Gastrocnemius medialis (tissue), 4 donors: ENCODE results near the gene RAB6D.
"Not testable (repeated sequence)": the region's sequence is repeated elsewhere in the genome, so short reads cannot be mapped to it uniquely, and the experiment has no call there.

Experiments used
- POLR2A ChIP-seq, 2 donors: fragments of 450-650 bp; IDR thresholded peaks; one replicate each; pipeline ENCODE4 v1.6.1; 2017; ENCODE audit warnings: antibody characterized with exemption in 2 of 2, mild to moderate bottlenecking in 2 of 2, moderate library complexity in 2 of 2
- TF ChIP-seq, protein P1 (sequence below), 5 experiments: fragments of 450-650 bp in 3 of 5; fragments of 200-600 bp in 2 of 5; sonication (generic) in 2 of 5; IDR thresholded peaks in 4 of 5; conservative IDR thresholded peaks in 1 of 5; 1 replicate in 4 of 5; 2 replicates in 1 of 5; pipeline ENCODE4 v1.5.1; 2016 to 2019; ENCODE audit warnings: antibody characterized with exemption in 5 of 5, mild to moderate bottlenecking in 3 of 5, moderate library complexity in 3 of 5

- TF ChIP-seq, protein P1, sequence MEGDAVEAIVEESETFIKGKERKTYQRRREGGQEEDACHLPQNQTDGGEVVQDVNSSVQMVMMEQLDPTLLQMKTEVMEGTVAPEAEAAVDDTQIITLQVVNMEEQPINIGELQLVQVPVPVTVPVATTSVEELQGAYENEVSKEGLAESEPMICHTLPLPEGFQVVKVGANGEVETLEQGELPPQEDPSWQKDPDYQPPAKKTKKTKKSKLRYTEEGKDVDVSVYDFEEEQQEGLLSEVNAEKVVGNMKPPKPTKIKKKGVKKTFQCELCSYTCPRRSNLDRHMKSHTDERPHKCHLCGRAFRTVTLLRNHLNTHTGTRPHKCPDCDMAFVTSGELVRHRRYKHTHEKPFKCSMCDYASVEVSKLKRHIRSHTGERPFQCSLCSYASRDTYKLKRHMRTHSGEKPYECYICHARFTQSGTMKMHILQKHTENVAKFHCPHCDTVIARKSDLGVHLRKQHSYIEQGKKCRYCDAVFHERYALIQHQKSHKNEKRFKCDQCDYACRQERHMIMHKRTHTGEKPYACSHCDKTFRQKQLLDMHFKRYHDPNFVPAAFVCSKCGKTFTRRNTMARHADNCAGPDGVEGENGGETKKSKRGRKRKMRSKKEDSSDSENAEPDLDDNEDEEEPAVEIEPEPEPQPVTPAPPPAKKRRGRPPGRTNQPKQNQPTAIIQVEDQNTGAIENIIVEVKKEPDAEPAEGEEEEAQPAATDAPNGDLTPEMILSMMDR (IDR thresholded peaks at IDR 0.05 in 4 of 5, conservative IDR thresholded peaks at IDR 0.05 in 1 of 5): not testable (repeated sequence)
- TF ChIP-seq POLR2A (IDR thresholded peaks at IDR 0.05): not testable (repeated sequence)
These were observed 33.0 kb downstream of the RAB6D start for GRCh38 chr2:131331000-131331399.
